Thymus (tissue), 11 donors: ENCODE data around the gene ARIH2. TPM values are rescaled to one million over a fixed set of nuclear protein-coding genes. Genes with fewer than 3 reads are reported as not detected.

Experiments
- DNase-seq, 9 donors: peaks; one replicate each; pipeline ENCODE4 v3.0.0-alpha.2; 2013; ENCODE audit warnings: low spot score in 9 of 9, low read depth in 6 of 9, missing footprints in 1 of 9
- H3K27ac ChIP-seq, 2 donors: one replicate each; pipeline ENCODE4 v1.5.1; 2013; ENCODE audit warnings: control low read depth in 1 of 2, low read depth in 1 of 2, low read length in 1 of 2, mild to moderate bottlenecking in 1 of 2, moderate library complexity in 1 of 2
- H3K27me3 ChIP-seq, 2 donors: one replicate each; pipeline ENCODE4 v1.5.1; 2013; ENCODE audit warnings: low read length in 1 of 2; ENCODE audit not compliant: control insufficient read depth in 2 of 2, insufficient read depth in 1 of 2
- H3K36me3 ChIP-seq, 2 donors: one replicate each; pipeline ENCODE4 v1.5.1; 2013; ENCODE audit warnings: low read length in 1 of 2, mild to moderate bottlenecking in 1 of 2, moderate library complexity in 1 of 2; ENCODE audit not compliant: control insufficient read depth in 2 of 2, insufficient read depth in 2 of 2
- H3K4me1 ChIP-seq, 2 donors: one replicate each; pipeline ENCODE4 v1.5.1; 2013; ENCODE audit warnings: low read length in 2 of 2; ENCODE audit not compliant: control insufficient read depth in 2 of 2, insufficient read depth in 2 of 2
- H3K4me3 ChIP-seq, 2 donors: one replicate each; pipeline ENCODE4 v1.5.1; 2013; ENCODE audit warnings: low read length in 2 of 2, control low read depth in 1 of 2, mild to moderate bottlenecking in 1 of 2
- H3K9me3 ChIP-seq, 2 donors: one replicate each; pipeline ENCODE4 v1.5.1; 2013; ENCODE audit warnings: low read length in 1 of 2, mild to moderate bottlenecking in 1 of 2; ENCODE audit not compliant: control insufficient read depth in 2 of 2, insufficient read depth in 1 of 2
- WGBS: extraction: QIAGEN DNeasy Blood & Tissue Kit; methylation state at CpG from one replicate; pipeline ENCODE4 v1.1.7; 2013; 5-methylcytosine and 5-hydroxymethylcytosine counted together
- polyA plus RNA-seq: library from polyadenylated mRNA; stranded (reverse); fragments of 200-250 nt; gene quantifications from one replicate; pipeline ENCODE4 v1.2.3, GENCODE V29; 2013
- total RNA-seq: library from RNA; stranded (reverse); fragments of 120-200 nt; gene quantifications from one replicate; pipeline ENCODE4 v1.2.4, GENCODE V29; 2013
- donor health status: healthy.

ARIH2 gene
- total and polyA plus RNA-seq, 2 donors: 51.4 to 57.8 TPM

- WGBS: 8% methylated on average over 40 of the region's 40 CpGs
- peak in 1 of 9 donors; percentile 40 for DNase-seq
- H3K4me3 ChIP-seq: peak overlapping the region; percentile 59 to 64
- H3K9me3 ChIP-seq: no peaks in the 10 kb centered on the region
- H3K27me3 ChIP-seq: no peaks in the 10 kb centered on the region
- peaks cover 2 to 7% of the 10 kb centered on the region in 2 donors for H3K36me3 ChIP-seq
- peaks cover 9 to 23% of the 10 kb centered on the region in 2 donors for H3K4me1 ChIP-seq
- H3K27ac ChIP-seq: peak overlapping the region; percentile 11 to 71
Measured at GRCh38 chr3:48990636-48991469, 72.2 kb downstream of the ARIH2 start.

DNA sequence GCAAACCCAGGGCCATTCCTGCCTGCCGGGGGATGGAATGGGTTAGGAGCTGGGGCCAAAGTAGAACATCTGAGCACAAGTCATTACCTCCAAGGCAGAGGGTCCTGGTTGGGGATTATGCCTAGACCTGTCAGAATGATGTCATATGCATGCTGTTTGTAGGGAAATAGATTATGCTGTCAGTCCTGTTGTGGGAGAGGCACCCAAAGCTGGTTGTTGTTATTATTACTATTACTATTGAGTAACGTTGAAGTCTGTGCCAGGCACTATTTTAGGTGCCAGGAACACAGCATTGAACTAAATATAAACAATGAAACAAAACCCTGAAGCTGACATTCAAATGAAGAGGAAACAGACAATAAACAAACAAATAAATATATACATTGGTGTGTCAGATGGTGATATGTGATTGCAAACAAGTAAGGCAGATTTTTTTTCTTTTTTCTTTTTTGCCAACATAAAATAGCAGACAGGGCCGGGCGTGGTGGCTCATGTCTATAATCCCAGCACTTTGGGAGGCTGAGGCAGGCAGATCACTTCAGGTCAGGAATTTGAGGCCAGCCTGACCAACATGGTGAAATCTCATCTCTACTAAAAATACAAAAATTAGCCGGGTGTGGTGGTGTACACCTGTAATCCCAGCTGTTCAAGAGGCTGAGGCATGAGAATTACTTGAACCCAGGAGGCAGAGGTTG is 73.4 kb downstream of the ARIH2 start:
- H3K4me1 ChIP-seq: peaks cover 9 to 23% of the 10 kb centered on the region in 2 donors
- 96% methylated on average over 5 of the region's 5 CpGs for WGBS

DNA sequence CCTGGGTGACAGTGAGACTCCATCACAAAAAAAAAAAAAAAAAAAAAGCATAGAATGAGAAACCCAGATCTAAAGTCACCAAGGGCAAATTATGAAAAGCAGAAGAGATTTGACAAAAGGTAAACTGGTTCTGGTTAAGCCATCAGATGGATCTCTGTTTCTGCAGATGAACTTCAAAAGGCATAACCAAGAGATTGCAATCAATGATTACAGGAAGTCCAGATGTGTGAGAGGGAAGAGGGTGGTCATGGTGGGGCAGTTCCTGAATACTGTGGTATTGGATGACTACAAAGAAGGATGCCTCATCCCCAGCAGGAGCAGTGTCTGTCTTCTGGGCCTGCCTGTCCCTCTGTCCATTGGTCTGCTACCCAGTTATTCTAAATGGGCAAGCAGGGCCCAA is 75.2 kb downstream of the ARIH2 start:
- Histone ChIP-seq H3K4me3 (no peak overlapping the region), H3K36me3 (peaks cover 7 to 12% of the 10 kb centered on the region in 2 donors), H3K9me3 (no peaks in the 10 kb centered on the region), H3K27ac (no peak overlapping the region), H3K4me1 (peaks cover 9 to 20% of the 10 kb centered on the region in 2 donors), H3K27me3 (no peaks in the 10 kb centered on the region)
- no peak for DNase-seq

More for the DNA sequence above, 73.4 kb downstream of the ARIH2 start:
- no peak for DNase-seq
- no peaks in the 10 kb centered on the region for H3K9me3 ChIP-seq
- peaks cover 7 to 8% of the 10 kb centered on the region in 2 donors for H3K36me3 ChIP-seq
- H3K4me3 ChIP-seq: no peak overlapping the region
- no peak overlapping the region for H3K27ac ChIP-seq
- no peaks in the 10 kb centered on the region for H3K27me3 ChIP-seq

DNA sequence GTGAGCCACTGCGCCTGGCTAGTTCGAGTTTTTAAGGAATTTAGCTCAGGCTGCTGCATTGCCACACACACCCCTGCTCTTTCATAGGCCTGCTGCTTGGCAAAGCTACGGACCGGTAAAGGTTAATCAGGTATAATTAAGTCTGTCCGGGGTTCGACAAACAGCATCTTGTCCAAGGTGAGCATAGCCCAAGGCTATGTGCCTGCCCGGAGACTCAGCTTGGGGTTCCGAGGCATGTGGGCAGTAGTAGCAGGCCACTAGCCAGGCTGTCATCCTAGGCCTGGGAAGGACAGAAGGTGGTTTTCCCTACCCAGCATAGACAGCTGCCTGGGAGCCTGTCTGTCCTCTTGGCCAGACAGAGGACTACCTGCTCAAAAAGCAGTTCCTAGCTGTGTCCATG is 78.0 kb downstream of the ARIH2 start:
- Histone ChIP-seq H3K36me3 (peaks cover 7 to 16% of the 10 kb centered on the region in 2 donors), H3K4me1 (peaks cover 0 to 2% of the 10 kb centered on the region in 2 donors)
- WGBS: 97% methylated on average over 8 of the region's 8 CpGs

GRCh38 chr3:48997102-48997635 is 78.5 kb downstream of the ARIH2 start:
- Histone ChIP-seq H3K36me3 (peaks cover 7 to 16% of the 10 kb centered on the region in 2 donors), H3K9me3 (no peaks in the 10 kb centered on the region), H3K4me3 (no peak overlapping the region), H3K27ac (no peak overlapping the region), H3K4me1 (no peaks in the 10 kb centered on the region), H3K27me3 (no peaks in the 10 kb centered on the region)
- no peak for DNase-seq
- 95% methylated on average over 8 of the region's 8 CpGs for WGBS

More for the DNA sequence above, 78.0 kb downstream of the ARIH2 start:
- Histone ChIP-seq H3K27me3 (no peaks in the 10 kb centered on the region), H3K9me3 (no peaks in the 10 kb centered on the region), H3K27ac (no peak overlapping the region), H3K4me3 (no peak overlapping the region)
- no peak for DNase-seq

DNA sequence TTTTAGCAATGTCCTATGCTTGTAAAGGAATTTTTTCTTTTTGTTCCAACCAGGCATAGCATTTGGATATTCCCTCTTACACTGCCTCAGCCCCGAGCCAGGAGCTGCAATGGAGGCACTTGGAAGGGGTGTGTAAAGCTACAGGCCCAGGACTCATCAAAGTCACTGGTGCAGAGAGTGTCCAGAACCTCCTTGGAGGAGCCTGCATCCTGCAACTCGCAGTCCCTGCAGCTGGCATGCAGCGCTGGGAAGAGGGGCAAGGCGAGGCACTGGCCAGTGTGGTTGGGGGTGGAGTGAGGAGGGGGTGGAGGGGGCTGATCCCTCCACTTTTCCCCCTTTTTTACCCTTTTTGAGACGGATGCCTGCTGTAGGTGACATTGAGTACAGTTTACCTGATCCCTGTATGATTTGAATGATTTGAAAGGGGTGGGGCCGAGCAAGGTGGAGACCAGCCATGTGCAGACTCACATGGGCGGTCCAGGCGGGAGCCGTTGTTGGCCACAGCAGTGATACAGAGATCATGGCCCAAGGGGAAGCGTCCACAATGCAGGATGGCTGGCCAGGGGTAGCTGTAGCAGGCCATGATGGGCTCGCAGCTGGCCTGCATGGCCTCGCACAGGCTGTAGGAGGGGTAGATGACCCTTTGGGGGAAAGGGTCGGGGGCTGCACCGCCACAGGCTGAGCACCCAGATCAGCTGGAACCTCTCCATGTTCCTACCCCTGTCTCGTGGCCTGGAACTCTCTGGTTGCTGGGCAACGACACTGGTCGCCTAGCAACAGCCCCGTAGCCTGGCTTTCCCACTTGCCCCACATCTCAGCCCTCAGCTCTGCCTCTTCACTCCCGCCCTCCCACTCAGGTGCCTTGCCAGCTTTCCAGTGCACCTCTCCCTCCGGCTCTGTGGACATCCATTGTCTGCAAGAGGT is 79.3 kb downstream of the ARIH2 start:
- Histone ChIP-seq H3K4me3 (no peak overlapping the region), H3K27ac (no peak overlapping the region), H3K9me3 (no peaks in the 10 kb centered on the region), H3K27me3 (no peaks in the 10 kb centered on the region), H3K4me1 (peaks cover 0 to 5% of the 10 kb centered on the region in 2 donors), H3K36me3 (peaks cover 7 to 16% of the 10 kb centered on the region in 2 donors)
- 95% methylated on average over 20 of the region's 20 CpGs for WGBS
- no peak for DNase-seq

GRCh38 chr3:48999085-48999858 is 80.6 kb downstream of the ARIH2 start:
- WGBS: 97% methylated on average over 8 of the region's 8 CpGs
- H3K4me1 ChIP-seq: peaks cover 0 to 6% of the 10 kb centered on the region in 2 donors
- H3K4me3 ChIP-seq: no peak overlapping the region
- H3K27ac ChIP-seq: no peak overlapping the region
- no peaks in the 10 kb centered on the region for H3K27me3 ChIP-seq
- H3K9me3 ChIP-seq: no peaks in the 10 kb centered on the region
- peaks cover 7 to 14% of the 10 kb centered on the region in 2 donors for H3K36me3 ChIP-seq
- no peak for DNase-seq

DNA sequence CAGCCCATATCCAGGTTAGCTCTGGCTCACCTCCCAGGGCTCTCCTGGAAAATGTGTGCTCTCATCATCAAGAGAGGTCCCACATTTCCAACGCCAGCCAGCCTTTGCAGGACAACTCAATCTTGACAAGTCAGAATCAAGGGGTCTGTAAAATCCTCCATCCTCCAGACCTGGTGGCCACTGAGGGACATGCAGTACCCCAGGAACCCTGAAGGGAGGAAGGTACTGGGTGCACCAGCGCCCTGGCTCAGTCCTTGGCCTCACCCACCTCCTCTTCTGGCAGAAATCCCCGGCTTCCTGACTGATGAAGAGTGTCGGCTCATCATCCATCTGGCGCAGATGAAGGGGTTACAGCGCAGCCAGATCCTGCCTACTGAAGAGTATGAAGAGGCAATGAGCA is 82.5 kb downstream of the ARIH2 start:
- no peak overlapping the region for H3K4me3 ChIP-seq
- H3K9me3 ChIP-seq: no peaks in the 10 kb centered on the region
- peaks cover 7 to 14% of the 10 kb centered on the region in 2 donors for H3K36me3 ChIP-seq
- WGBS: 96% methylated on average over 6 of the region's 6 CpGs
- no peak overlapping the region for H3K27ac ChIP-seq
- H3K27me3 ChIP-seq: no peaks in the 10 kb centered on the region
- no peak for DNase-seq
- peaks cover 0 to 6% of the 10 kb centered on the region in 2 donors for H3K4me1 ChIP-seq
